CD4-positive, alpha-beta T cell treated with Interleukin-15 for 4 hours (primary cell): ENCODE results near the gene DLK2.
"Not testable (repeated sequence)": the region's sequence is repeated elsewhere in the genome, so short reads cannot be mapped to it uniquely, and the experiment has no call there.

Experiments
- DNase-seq: peaks from one replicate; pipeline ENCODE4 v3.0.0-alpha.2; 2020; ENCODE audit warnings: low spot score

Gene DLK2

GRCh38 chr6:43426928-43427405, 28.4 kb downstream of the DLK2 start:
- DNase-seq, result no peak

GRCh38 chr6:43425083-43425482, 30.3 kb downstream of the DLK2 start:
- DNase-seq, result not testable (repeated sequence)

- DNase-seq, result no peak
Observed at GRCh38 chr6:43421831-43422230, 33.5 kb downstream of the DLK2 start.

- DNase-seq, result no peak
Observed at GRCh38 chr6:43420012-43420709, 35.2 kb downstream of the DLK2 start.

- DNase-seq, result no peak
Observed at GRCh38 chr6:43416935-43417334, 38.4 kb downstream of the DLK2 start.

GRCh38 chr6:43415275-43415674, 40.1 kb downstream of the DLK2 start:
- not testable (repeated sequence) for DNase-seq

- no peak for DNase-seq
Observed at GRCh38 chr6:43413002-43413401, 42.3 kb downstream of the DLK2 start.

GRCh38 chr6:43412541-43412940, 42.8 kb downstream of the DLK2 start:
- no peak for DNase-seq

GRCh38 chr6:43410776-43411175, 44.6 kb downstream of the DLK2 start:
- DNase-seq, result not testable (repeated sequence)

GRCh38 chr6:43408259-43408658, 47.1 kb downstream of the DLK2 start:
- no peak for DNase-seq

- DNase-seq, result no peak
Observed at GRCh38 chr6:43407296-43407695, 48.1 kb downstream of the DLK2 start.

- DNase-seq, result no peak
Observed at GRCh38 chr6:43405354-43405753, 50.0 kb downstream of the DLK2 start.

- DNase-seq, result no peak
Observed at GRCh38 chr6:43402820-43403219, 52.5 kb downstream of the DLK2 start.

- no peak for DNase-seq
Observed at GRCh38 chr6:43401730-43402129, 53.6 kb downstream of the DLK2 start.
